Cardiac muscle cell (in vitro differentiated cells and primary cell): Measurements from ENCODE around the gene RASGRP3. TPM values are rescaled to one million over a fixed set of nuclear protein-coding genes. Genes with fewer than 3 reads are reported as not detected.

Experiments used
- DNase-seq, 2 donors: peaks; one replicate each; pipeline versions ENCODE4 v3.0.0 to v3.0.0-alpha.2; 2010 to 2017; ENCODE audit warnings: low read depth in 1 of 2, low spot score in 1 of 2
- H3K27ac ChIP-seq: fragments of 200-600 bp; sonication (generic); 2 replicates; pipeline ENCODE4 v1.5.1; 2016
- H3K27me3 ChIP-seq: fragments of 200-600 bp; sonication (generic); 2 replicates; pipeline ENCODE4 v1.6.0; 2016; ENCODE audit warnings: control low read depth
- H3K36me3 ChIP-seq: fragments of 200-600 bp; sonication (generic); 2 replicates; pipeline ENCODE4 v1.5.1; 2016; ENCODE audit warnings: control low read depth
- H3K4me1 ChIP-seq: fragments of 200-600 bp; sonication (generic); 2 replicates; pipeline ENCODE4 v1.8.1; 2017; ENCODE audit warnings: low read depth, mild to moderate bottlenecking, mixed run types
- H3K4me3 ChIP-seq: fragments of 200-600 bp; sonication (generic); 2 replicates; pipeline ENCODE4 v1.5.1; 2016; ENCODE audit warnings: mild to moderate bottlenecking
- H3K9me3 ChIP-seq: fragments of 200-600 bp; sonication (generic); 2 replicates; pipeline ENCODE4 v1.5.1; 2017; ENCODE audit warnings: low read depth, mild to moderate bottlenecking, control low read depth
- CTCF ChIP-seq: IDR thresholded peaks from 2 replicates; pipeline ENCODE4 v1.5.1; 2012; ENCODE audit warnings: low read depth, mild to moderate bottlenecking, low read length
- polyA plus RNA-seq: library from polyadenylated mRNA; unstranded; fragments of >200 nt; fragmentation: Nextera tagmentation; extraction: Ambion mirVana; gene quantifications from 2 replicates; pipeline ENCODE4 v1.2.1, GENCODE V29; 2016
- total RNA-seq: library from RNA; depleted of rRNA; stranded (reverse); fragments of >200 nt; gene quantifications from 2 replicates; pipeline ENCODE4 v1.2.3, GENCODE V29; 2016

Gene RASGRP3
- total and polyA plus RNA-seq, 2 experiments from 2014 or later: 19.8 to 21.3 TPM

GRCh38 chr2:33532966-33533365, 56.5 kb downstream of the RASGRP3 start:
- no peaks in the 10 kb centered on the region for H3K27me3 ChIP-seq
- H3K4me3 ChIP-seq: no peak overlapping the region
- H3K27ac ChIP-seq: peak overlapping the region; percentile 18
- TF ChIP-seq CTCF: no peak
- H3K9me3 ChIP-seq: no peaks in the 10 kb centered on the region
- peaks cover 25% of the 10 kb centered on the region for H3K4me1 ChIP-seq
- DNase-seq: no peak
- peaks cover 2% of the 10 kb centered on the region for H3K36me3 ChIP-seq

- Histone ChIP-seq H3K27me3 (no peaks in the 10 kb centered on the region), H3K27ac (peak overlapping the region; percentile 64), H3K4me3 (no peak overlapping the region), H3K9me3 (no peaks in the 10 kb centered on the region), H3K4me1 (peaks cover 25% of the 10 kb centered on the region), H3K36me3 (no peaks in the 10 kb centered on the region)
- peak in 1 of 2 donors; percentile 70 for DNase-seq
- TF ChIP-seq CTCF: no peak
These were observed 59.0 kb downstream of the RASGRP3 start for GRCh38 chr2:33535421-33535820.

GRCh38 chr2:33541243-33541642, 64.8 kb downstream of the RASGRP3 start:
- DNase-seq: no peak
- no peaks in the 10 kb centered on the region for H3K9me3 ChIP-seq
- no peaks in the 10 kb centered on the region for H3K27me3 ChIP-seq
- TF ChIP-seq CTCF: no peak
- peaks cover 10% of the 10 kb centered on the region for H3K4me1 ChIP-seq
- peak overlapping the region; percentile 75 for H3K27ac ChIP-seq
- no peak overlapping the region for H3K4me3 ChIP-seq
- H3K36me3 ChIP-seq: no peaks in the 10 kb centered on the region

- no peak for DNase-seq
- H3K27me3 ChIP-seq: no peaks in the 10 kb centered on the region
- H3K9me3 ChIP-seq: no peaks in the 10 kb centered on the region
- peaks cover 3% of the 10 kb centered on the region for H3K4me1 ChIP-seq
- no peak for TF ChIP-seq CTCF
- H3K27ac ChIP-seq: no peak overlapping the region
- no peaks in the 10 kb centered on the region for H3K36me3 ChIP-seq
- H3K4me3 ChIP-seq: no peak overlapping the region
These were observed 73.8 kb downstream of the RASGRP3 start for GRCh38 chr2:33550206-33550605.

- no peak overlapping the region for H3K27ac ChIP-seq
- TF ChIP-seq CTCF: no peak
These were observed 76.5 kb downstream of the RASGRP3 start for GRCh38 chr2:33552758-33553461.

More at GRCh38 chr2:33552758-33553461, 76.5 kb downstream of the RASGRP3 start:
- Histone ChIP-seq H3K36me3 (no peaks in the 10 kb centered on the region), H3K27me3 (no peaks in the 10 kb centered on the region), H3K9me3 (no peaks in the 10 kb centered on the region), H3K4me1 (peaks cover 10% of the 10 kb centered on the region), H3K4me3 (no peak overlapping the region)
- DNase-seq: peak in 1 of 2 donors; percentile 33
